Measurements from ENCODE around the gene SPDEF.

- no peak for TF ChIP-seq CTCF (optimal IDR thresholded peaks at IDR 0.05 in 1 of 3, IDR thresholded peaks at IDR 0.05 in 1 of 3, conservative IDR thresholded peaks at IDR 0.05 in 1 of 3; ENCODE audit: extremely low read depth in 1 of 3, insufficient read depth in 2 of 3, low read length in 3 of 3)
- TF ChIP-seq EZH2 (IDR thresholded peaks at IDR 0.05; ENCODE audit: low read length) = no peak
Observed at GRCh38 chr6:34574647-34575293, 18.6 kb upstream of the SPDEF start.
